Fibroblast of mammary gland (primary cell): ENCODE measurements around the gene SLC9A3.

Experiments
- DNase-seq: peaks from one replicate; pipeline ENCODE4 v3.0.0-alpha.2; 2010; ENCODE audit warnings: low read depth
- H3K4me3 ChIP-seq: 2 replicates; pipeline ENCODE4 v1.5.1; 2011; ENCODE audit warnings: low read depth, mild to moderate bottlenecking, low read length, moderate library complexity; ENCODE audit not compliant: control insufficient read depth
- TF ChIP-seq, protein P1 (sequence below): conservative IDR thresholded peaks from 2 replicates; pipeline ENCODE4 v1.5.1; 2011; ENCODE audit warnings: low read depth, low read length, inconsistent platforms; ENCODE audit not compliant: control insufficient read depth, insufficient read depth

The SLC9A3 gene

GRCh38 chr5:499233-500209 is 24.7 kb downstream of the SLC9A3 start:
- TF ChIP-seq, protein P1, sequence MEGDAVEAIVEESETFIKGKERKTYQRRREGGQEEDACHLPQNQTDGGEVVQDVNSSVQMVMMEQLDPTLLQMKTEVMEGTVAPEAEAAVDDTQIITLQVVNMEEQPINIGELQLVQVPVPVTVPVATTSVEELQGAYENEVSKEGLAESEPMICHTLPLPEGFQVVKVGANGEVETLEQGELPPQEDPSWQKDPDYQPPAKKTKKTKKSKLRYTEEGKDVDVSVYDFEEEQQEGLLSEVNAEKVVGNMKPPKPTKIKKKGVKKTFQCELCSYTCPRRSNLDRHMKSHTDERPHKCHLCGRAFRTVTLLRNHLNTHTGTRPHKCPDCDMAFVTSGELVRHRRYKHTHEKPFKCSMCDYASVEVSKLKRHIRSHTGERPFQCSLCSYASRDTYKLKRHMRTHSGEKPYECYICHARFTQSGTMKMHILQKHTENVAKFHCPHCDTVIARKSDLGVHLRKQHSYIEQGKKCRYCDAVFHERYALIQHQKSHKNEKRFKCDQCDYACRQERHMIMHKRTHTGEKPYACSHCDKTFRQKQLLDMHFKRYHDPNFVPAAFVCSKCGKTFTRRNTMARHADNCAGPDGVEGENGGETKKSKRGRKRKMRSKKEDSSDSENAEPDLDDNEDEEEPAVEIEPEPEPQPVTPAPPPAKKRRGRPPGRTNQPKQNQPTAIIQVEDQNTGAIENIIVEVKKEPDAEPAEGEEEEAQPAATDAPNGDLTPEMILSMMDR, result no peak
- H3K4me3 ChIP-seq, result no peak overlapping the region
- no peak for DNase-seq

- DNase-seq, result no peak
- TF ChIP-seq, protein P1, result no peak
- no peak overlapping the region for H3K4me3 ChIP-seq
These were observed 26.3 kb downstream of the SLC9A3 start for GRCh38 chr5:497871-498509.

- TF ChIP-seq, protein P1, result no peak
- H3K4me3 ChIP-seq, result no peak overlapping the region
- no peak for DNase-seq
These were observed 27.1 kb downstream of the SLC9A3 start for GRCh38 chr5:497090-497700.

DNA sequence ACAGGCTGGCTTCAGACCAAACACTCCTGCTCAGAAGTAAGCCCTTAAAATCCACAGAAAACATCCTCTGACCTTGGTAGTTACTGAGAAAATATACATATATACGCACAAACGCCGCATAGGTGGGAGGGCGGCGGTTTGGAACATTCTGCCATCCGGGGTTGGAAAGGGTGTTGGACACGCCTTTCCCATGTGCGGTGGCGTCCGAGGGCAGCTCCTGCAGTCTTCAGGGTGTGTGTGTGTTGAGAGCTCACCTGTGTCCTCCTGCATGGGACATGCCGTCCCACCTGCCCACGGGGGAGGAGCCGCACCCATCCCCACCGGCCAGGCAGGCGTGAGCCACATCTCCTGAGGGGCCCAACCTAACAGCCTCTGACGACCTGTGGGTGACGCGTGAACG is 28.2 kb downstream of the SLC9A3 start:
- H3K4me3 ChIP-seq, result no peak overlapping the region

DNA sequence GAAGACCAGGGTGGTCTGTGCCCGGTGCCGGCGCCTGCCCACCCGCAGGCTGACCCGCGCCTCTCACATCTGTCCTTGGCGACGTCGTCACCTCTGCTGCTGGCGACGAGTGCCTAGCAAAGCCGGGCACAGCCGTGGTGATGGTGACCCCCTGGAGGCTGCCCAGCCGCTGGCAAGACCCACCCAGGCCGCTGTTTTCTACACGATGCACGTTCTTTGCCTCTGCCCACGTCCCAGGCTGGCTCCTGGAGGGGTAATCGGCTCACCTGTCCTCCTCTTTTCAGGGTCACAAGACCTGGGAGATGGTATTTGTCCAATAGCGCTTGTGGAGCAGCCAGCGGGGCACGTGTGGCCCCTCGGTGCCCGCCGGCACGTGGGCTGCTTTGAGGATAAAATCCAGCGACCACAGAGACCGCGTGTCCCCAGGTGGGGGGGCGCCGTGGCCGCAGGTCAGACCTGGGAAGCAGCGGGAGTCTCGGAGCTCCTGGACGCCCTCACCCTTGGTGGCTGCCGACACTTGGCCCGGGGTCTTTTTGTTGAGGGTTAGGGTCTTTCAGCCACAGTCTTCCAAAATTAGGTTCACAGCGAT is 29.5 kb downstream of the SLC9A3 start:
- TF ChIP-seq, protein P1, result no peak
- no peak for DNase-seq
- H3K4me3 ChIP-seq, result no peak overlapping the region

More for the DNA sequence above, 28.2 kb downstream of the SLC9A3 start:
- TF ChIP-seq, protein P1, result no peak
- no peak for DNase-seq

GRCh38 chr5:493758-494157 is 30.5 kb downstream of the SLC9A3 start:
- no peak for DNase-seq
- TF ChIP-seq, protein P1, result no peak
- no peak overlapping the region for H3K4me3 ChIP-seq
